ENCODE data around the gene SLC25A2.
A peak's percentile ranks its signal among the peaks of the same experiment; 100 is the strongest.
"Not testable (repeated sequence)": the region's sequence is repeated elsewhere in the genome, so short reads cannot be mapped to it uniquely, and the experiment has no call there.

Gene SLC25A2

GRCh38 chr5:141303756-141304155 lies at the start of gene SLC25A2:
TSS of gene SLC25A2 (minus strand) at chr5:141304049. CDS start at chr5:141303865, 184 bp downstream.
- DNase-seq = no peak
- Mint-ChIP-seq H3K27me3 (no peaks in the 10 kb centered on the region), H3K9me3 (peaks cover 41 to 48% of the 10 kb centered on the region in 2 donors), H3K4me1 (no peaks in the 10 kb centered on the region), H3K27ac (no peak within 1 kb of the TSS), H3K4me3 (no peak within 1 kb of the TSS)
- no peak for ATAC-seq

GRCh38 chr5:141351591-141351990 lies 47.7 kb upstream of the SLC25A2 start:
- H3K27ac Mint-ChIP-seq = no peak overlapping the region
- H3K27me3 Mint-ChIP-seq = peaks cover 85% of the 10 kb centered on the region
- H3K9me3 Mint-ChIP-seq = peaks cover 12 to 40% of the 10 kb centered on the region in 2 donors
- no peaks in the 10 kb centered on the region for H3K4me1 Mint-ChIP-seq
- no peak for DNase-seq
- H3K4me3 Mint-ChIP-seq = no peak overlapping the region
- no peak for ATAC-seq

- Mint-ChIP-seq H3K4me1 (no peaks in the 10 kb centered on the region), H3K4me3 (peak within 1 kb of the TSS; percentile 61 to 75), H3K27ac (no peak within 1 kb of the TSS), H3K9me3 (peaks cover 20 to 41% of the 10 kb centered on the region in 2 donors), H3K27me3 (peaks cover 85% of the 10 kb centered on the region)
- peak in 1 of 2 donors; percentile 52 for DNase-seq
- ATAC-seq = peak; percentile 69
Measured at GRCh38 chr5:141349917-141350619, 46.2 kb upstream of the SLC25A2 start, which contains the start of gene PCDHGB1. TSS of gene PCDHGB1 (plus strand) at chr5:141350099. CDS start at chr5:141350261, 162 bp downstream.

- H3K27me3 Mint-ChIP-seq = peaks cover 90% of the 10 kb centered on the region
- not testable (repeated sequence) for H3K27ac Mint-ChIP-seq, ATAC-seq
Measured at GRCh38 chr5:141346017-141346416, 42.2 kb upstream of the SLC25A2 start.

GRCh38 chr5:141345327-141345726 lies 41.5 kb upstream of the SLC25A2 start:
- Mint-ChIP-seq H3K27me3 (peaks cover 90% of the 10 kb centered on the region), H3K4me1 (no peaks in the 10 kb centered on the region), H3K4me3 (no peak overlapping the region), H3K27ac (no peak overlapping the region), H3K9me3 (peaks cover 30 to 52% of the 10 kb centered on the region in 2 donors)
- ATAC-seq (no peak), DNase-seq (no peak)

More at GRCh38 chr5:141346017-141346416, 42.2 kb upstream of the SLC25A2 start:
- not testable (repeated sequence) for H3K4me3 Mint-ChIP-seq, H3K4me1 Mint-ChIP-seq, DNase-seq
- H3K9me3 Mint-ChIP-seq = peaks cover 28 to 48% of the 10 kb centered on the region in 2 donors

- H3K4me1 Mint-ChIP-seq = no peaks in the 10 kb centered on the region
- no peak for ATAC-seq
- peaks cover 96% of the 10 kb centered on the region for H3K27me3 Mint-ChIP-seq
- H3K9me3 Mint-ChIP-seq = peaks cover 34 to 53% of the 10 kb centered on the region in 2 donors
- no peak for DNase-seq
- H3K27ac Mint-ChIP-seq = no peak overlapping the region
- peak overlapping the region; percentile 61 to 76 for H3K4me3 Mint-ChIP-seq
Measured at GRCh38 chr5:141343953-141344463, 40.2 kb upstream of the SLC25A2 start.

- no peak for DNase-seq
- Mint-ChIP-seq H3K9me3 (peaks cover 34 to 59% of the 10 kb centered on the region in 2 donors), H3K4me3 (peak within 1 kb of the TSS; percentile 61 to 76), H3K4me1 (no peaks in the 10 kb centered on the region), H3K27ac (no peak within 1 kb of the TSS), H3K27me3 (peaks cover 97% of the 10 kb centered on the region)
- ATAC-seq = no peak
Measured at GRCh38 chr5:141343242-141343952, 39.5 kb upstream of the SLC25A2 start, which contains the start of gene PCDHGA3. TSS of gene PCDHGA3 (plus strand) at chr5:141343829. CDS start at chr5:141344034, 205 bp downstream.

GRCh38 chr5:141342773-141343172 lies 38.9 kb upstream of the SLC25A2 start:
- no peak for DNase-seq
- Mint-ChIP-seq H3K27me3 (peaks cover 97% of the 10 kb centered on the region), H3K4me1 (no peaks in the 10 kb centered on the region), H3K9me3 (peaks cover 40 to 66% of the 10 kb centered on the region in 2 donors), H3K4me3 (no peak overlapping the region), H3K27ac (no peak overlapping the region)
- ATAC-seq = no peak

- H3K4me3 Mint-ChIP-seq, H3K4me1 Mint-ChIP-seq, ATAC-seq, DNase-seq: not testable (repeated sequence)
- Mint-ChIP-seq H3K27ac (peak overlapping the region in 1 of 2 donors; percentile 63), H3K9me3 (peaks cover 50 to 65% of the 10 kb centered on the region in 2 donors), H3K27me3 (peaks cover 96% of the 10 kb centered on the region)
Measured at GRCh38 chr5:141340781-141341354, 37.0 kb upstream of the SLC25A2 start.

- H3K27me3 Mint-ChIP-seq = peaks cover 95% of the 10 kb centered on the region
- no peak for DNase-seq
- H3K4me1 Mint-ChIP-seq = no peaks in the 10 kb centered on the region
- H3K4me3 Mint-ChIP-seq = peak within 1 kb of the TSS; percentile 56 to 61
- no peak for ATAC-seq
- no peak within 1 kb of the TSS for H3K27ac Mint-ChIP-seq
- H3K9me3 Mint-ChIP-seq = peaks cover 56 to 62% of the 10 kb centered on the region in 2 donors
Measured at GRCh38 chr5:141338538-141339306, 34.9 kb upstream of the SLC25A2 start, which contains the start of gene PCDHGA2. TSS of gene PCDHGA2 (plus strand) at chr5:141338760.

- ATAC-seq, H3K27ac Mint-ChIP-seq, H3K4me3 Mint-ChIP-seq, DNase-seq, H3K4me1 Mint-ChIP-seq: not testable (repeated sequence)
- H3K9me3 Mint-ChIP-seq = peaks cover 37 to 42% of the 10 kb centered on the region in 2 donors
- H3K27me3 Mint-ChIP-seq = peaks cover 81% of the 10 kb centered on the region
Measured at GRCh38 chr5:141332571-141332970, 28.7 kb upstream of the SLC25A2 start.

- Mint-ChIP-seq H3K27me3 (peaks cover 76% of the 10 kb centered on the region), H3K27ac (no peak within 1 kb of the TSS), H3K4me1 (peaks cover 10% of the 10 kb centered on the region), H3K9me3 (peaks cover 22 to 26% of the 10 kb centered on the region in 2 donors), H3K4me3 (peak within 1 kb of the TSS in 1 of 2 donors; percentile 42)
- DNase-seq = no peak
- ATAC-seq = peak; percentile 50
Measured at GRCh38 chr5:141330299-141331080, 26.6 kb upstream of the SLC25A2 start, which contains the start of gene PCDHGA1. TSS of gene PCDHGA1 (plus strand) at chr5:141330514.

GRCh38 chr5:141328231-141328630 lies 24.4 kb upstream of the SLC25A2 start:
- ATAC-seq (no peak), DNase-seq (peak in 1 of 2 donors; percentile 22)
- Mint-ChIP-seq H3K27ac (no peak overlapping the region), H3K4me3 (no peak overlapping the region), H3K27me3 (peaks cover 54% of the 10 kb centered on the region), H3K4me1 (peaks cover 10% of the 10 kb centered on the region), H3K9me3 (peaks cover 9 to 10% of the 10 kb centered on the region in 2 donors)
